SH-SY5Y (cell line): ENCODE data around the gene ME1.

Source experiments
- GATA2 ChIP-seq: IDR thresholded peaks from 2 replicates; pipeline ENCODE4 v1.6.1; 2011; ENCODE audit warnings: mild to moderate bottlenecking, low read depth, low read length
- GATA3 ChIP-seq: IDR thresholded peaks from 2 replicates; pipeline ENCODE4 v1.6.1; 2011; ENCODE audit warnings: low read depth, mild to moderate bottlenecking, low read length, moderate library complexity

ME1 gene

GRCh38 chr6:83169106-83169505, 261.7 kb downstream of the ME1 start:
- TF ChIP-seq GATA2: no peak
- TF ChIP-seq GATA3: no peak

- TF ChIP-seq GATA3 (no peak), GATA2 (no peak)
These were observed 262.3 kb downstream of the ME1 start for GRCh38 chr6:83168556-83168955.

DNA sequence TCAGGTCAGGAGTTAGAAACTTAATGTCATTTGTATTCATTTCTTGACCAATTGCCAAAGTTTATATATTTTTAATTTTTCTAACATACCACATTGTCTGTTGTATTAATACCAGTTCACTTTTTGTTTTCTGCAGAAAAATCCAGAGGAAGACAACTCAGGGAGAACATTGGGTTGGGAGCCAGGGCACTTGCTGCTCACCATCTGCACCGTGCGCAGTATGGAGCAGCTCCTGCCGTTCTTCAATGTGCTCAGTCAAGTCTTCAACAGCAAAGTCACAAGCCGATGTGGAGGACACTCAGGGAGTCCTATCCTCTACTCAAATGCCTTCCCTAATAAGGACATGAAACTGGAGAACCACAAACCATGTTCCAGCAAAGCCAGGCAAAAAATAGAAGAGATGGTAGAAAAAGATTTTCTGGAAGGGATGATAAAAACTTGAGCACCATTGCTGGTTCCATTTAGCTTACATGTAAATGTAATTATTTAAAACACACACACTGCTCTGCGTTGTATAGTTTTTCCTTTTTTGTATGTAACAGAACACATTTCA, 263.0 kb downstream of the ME1 start:
- TF ChIP-seq GATA2 (no peak), GATA3 (no peak)
